ENCODE measurements around the gene OR52I2.

GRCh38 chr11:4605057-4605456 is 23.5 kb downstream of the OR52I2 start:
- TF ChIP-seq, protein P1, sequence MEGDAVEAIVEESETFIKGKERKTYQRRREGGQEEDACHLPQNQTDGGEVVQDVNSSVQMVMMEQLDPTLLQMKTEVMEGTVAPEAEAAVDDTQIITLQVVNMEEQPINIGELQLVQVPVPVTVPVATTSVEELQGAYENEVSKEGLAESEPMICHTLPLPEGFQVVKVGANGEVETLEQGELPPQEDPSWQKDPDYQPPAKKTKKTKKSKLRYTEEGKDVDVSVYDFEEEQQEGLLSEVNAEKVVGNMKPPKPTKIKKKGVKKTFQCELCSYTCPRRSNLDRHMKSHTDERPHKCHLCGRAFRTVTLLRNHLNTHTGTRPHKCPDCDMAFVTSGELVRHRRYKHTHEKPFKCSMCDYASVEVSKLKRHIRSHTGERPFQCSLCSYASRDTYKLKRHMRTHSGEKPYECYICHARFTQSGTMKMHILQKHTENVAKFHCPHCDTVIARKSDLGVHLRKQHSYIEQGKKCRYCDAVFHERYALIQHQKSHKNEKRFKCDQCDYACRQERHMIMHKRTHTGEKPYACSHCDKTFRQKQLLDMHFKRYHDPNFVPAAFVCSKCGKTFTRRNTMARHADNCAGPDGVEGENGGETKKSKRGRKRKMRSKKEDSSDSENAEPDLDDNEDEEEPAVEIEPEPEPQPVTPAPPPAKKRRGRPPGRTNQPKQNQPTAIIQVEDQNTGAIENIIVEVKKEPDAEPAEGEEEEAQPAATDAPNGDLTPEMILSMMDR (IDR thresholded peaks at IDR 0.05) = no peak
- no peak for TF ChIP-seq ZFX (IDR thresholded peaks at IDR 0.05; ENCODE audit: borderline replicate concordance)
